ENCODE measurements around the gene MRPL23.

MRPL23 gene

DNA sequence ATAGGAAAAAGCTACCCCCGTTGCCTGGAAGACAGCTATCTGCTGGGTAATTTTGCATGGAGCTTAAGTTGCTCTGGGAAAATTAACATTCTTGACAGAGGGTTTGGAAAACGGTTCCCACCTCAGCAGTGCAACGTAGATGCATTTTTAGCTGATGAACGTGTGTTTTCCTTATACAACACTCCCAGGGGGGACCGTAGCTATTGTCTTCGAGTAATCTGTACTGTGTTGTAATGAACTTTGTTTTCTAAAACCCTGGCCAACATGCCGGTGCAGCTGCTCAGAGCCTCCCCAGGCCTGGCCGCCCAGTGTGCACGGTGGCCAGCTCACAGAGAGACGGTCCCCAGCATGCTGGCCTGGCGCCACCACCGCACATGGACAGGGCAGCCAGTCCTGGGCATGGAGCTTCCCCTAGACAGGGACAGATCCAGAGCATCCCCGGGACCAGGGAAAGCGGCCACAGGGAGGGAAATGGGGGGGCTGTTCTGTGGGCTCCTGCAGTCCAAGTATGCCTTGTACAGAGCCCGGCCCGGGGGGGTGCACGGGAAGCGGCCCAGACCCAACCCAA lies 25.5 kb upstream of the MRPL23 start:
- no peak for DNase-seq

DNA sequence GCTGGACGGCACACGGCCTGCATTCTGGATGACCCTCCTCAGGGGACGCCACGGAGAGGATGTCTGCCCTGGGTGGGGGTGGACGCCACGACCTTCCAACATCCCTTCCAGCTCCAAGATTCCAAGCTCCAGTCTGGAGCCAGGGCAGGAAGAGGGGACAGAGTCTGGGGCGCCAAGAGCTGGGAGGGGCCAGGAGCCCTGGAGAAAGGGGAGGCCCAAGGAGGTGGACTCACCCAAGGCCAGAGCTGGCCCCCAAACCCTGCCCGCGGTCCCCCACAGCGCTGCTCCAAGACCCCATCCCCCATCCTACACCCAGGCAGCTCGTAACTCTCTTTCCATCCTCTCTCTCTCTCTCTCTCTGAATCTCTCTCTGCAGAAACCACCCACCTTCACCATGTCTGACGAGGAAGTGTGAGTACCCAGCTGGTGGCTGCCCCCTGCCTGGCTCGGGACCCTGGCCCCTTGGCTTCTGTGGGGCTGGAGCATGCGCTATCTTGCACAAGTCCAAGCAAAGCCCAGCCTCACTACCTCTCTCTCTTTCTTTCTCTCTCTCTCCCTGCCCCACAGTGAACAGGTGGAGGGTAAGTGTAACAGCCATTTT lies 24.6 kb upstream of the MRPL23 start:
- no peak for DNase-seq

- DNase-seq: no peak
Measured at GRCh38 chr11:1923201-1923956, 23.8 kb upstream of the MRPL23 start.

DNA sequence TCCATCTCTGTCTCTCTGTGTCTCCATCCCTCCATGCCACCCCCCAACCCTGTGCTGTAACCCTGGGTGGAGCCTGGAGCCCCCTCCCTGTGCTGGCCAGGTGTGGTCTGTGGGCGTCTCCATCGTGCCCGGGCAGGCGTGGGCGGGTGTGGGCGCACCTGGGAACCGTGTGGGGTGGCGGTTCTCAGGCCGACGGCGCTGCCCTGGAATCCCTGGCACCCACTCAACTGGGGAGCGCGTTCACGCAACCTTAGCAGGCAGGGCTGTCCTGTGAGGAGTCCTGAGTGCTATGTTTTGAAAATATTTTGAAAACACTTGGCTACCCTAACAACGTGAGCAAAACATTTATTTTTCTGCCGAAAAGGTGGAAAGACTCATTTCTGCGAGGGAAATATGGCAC lies 23.0 kb upstream of the MRPL23 start:
- DNase-seq: no peak

GRCh38 chr11:1924646-1925372 lies 22.3 kb upstream of the MRPL23 start:
- DNase-seq: no peak

- no peak for DNase-seq
Measured at GRCh38 chr11:1925373-1926155, 21.6 kb upstream of the MRPL23 start.

DNA sequence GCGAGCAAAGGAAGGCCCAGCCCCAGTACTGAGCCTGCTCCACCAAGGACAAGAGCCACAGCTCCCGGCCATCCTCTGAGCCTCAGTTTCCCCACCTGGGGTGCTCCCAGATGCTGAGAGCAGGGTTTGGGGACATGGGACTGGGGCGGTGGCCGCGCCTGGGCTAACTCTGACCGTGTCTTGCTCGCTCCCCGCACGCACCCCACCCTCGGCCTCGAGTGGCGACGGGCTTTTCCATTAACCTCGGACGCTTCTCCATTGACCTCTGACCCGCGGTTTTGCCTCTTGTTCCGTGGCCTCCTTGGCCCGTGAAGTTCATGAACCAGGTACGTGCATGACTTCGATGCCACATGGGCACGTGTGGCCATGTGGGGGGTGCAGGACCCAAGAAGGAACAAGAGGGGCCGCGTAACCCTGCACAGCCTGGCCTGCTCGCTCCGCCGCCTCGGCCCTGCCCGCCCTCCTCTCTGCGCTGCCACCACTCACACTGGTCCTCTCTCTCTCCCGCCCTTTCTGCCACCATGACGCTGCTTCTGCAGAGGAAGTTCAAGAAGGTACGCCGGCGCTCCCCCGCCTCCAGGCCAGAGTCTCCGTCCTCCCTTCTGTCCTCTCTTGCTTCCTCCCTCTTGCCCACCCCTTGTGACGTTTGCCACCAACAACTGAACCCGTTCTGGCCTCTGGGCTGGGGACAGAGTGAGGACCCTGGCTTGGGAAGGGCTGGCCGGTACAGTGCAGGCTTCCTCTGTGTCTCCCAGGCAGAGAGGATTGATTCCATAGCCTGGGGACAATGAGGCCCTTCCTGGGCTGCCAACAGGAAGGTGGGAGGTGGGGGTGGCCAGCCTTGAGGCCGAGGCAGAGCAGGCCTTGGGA lies 20.7 kb upstream of the MRPL23 start:
- DNase-seq: no peak

DNA sequence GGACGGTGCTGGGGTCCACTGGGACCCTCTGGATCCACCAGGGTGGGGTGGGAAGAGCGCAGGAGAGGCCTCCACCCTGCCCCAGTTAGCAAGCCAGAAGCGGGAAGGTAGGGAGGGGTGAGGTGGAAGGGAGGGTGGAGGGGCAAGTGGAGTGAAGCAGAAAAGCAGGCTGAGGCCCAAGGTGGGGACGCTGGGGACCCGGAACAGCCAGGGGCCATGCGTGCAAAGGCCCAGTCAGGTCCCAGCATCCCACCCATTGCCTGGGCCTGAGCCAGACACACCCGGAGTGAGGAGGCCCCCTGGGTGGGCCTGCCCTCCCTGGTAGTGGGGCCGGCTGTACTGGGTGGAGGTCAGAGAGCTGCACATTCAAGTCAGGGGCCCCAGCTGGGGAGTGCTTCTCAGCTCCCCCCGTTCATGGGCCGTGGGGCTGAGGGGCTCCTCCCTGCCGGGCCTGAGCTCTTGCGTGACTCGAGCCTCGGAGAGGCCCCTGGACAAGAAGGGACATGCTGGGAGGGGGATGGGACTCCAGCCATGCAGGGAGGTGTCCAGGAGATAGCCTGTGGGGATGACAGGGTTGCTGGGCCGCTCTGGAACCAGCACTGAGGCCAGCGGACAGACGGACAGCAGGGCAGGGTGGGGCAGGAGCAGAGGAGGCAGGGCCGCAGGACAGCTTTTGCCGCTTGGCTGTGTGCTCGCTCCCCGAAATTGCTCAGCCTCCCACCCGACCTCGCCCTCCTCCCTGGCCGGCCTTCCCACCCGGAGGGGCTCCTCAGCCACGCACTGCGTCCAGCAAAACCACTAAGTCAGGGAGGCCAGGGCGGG lies 19.9 kb upstream of the MRPL23 start:
- DNase-seq: peak; percentile 14

- peak; percentile 13 for DNase-seq
Measured at GRCh38 chr11:1927848-1928469, 19.2 kb upstream of the MRPL23 start.

DNA sequence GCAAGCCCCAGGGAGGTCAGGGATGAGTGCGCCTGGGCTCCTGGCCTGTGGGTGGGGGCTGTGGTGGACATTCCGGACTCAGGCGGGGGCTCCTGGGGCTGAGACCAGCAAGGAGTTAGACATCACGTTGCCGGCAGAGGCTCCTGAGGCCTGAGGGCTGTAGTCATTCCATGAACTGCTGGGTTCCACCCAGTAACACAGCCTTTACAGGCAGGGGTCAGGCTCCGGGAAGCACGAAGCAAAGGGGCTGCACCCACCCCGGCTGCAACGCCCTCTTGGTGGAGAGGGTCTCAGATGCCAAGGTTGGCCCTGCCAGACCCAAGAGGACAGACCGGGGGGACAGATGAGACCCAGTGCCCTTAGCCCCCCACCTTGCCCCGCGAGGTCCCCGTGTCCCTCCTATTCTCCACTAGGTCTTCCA lies 18.7 kb upstream of the MRPL23 start:
- peak; percentile 16 for DNase-seq

DNA sequence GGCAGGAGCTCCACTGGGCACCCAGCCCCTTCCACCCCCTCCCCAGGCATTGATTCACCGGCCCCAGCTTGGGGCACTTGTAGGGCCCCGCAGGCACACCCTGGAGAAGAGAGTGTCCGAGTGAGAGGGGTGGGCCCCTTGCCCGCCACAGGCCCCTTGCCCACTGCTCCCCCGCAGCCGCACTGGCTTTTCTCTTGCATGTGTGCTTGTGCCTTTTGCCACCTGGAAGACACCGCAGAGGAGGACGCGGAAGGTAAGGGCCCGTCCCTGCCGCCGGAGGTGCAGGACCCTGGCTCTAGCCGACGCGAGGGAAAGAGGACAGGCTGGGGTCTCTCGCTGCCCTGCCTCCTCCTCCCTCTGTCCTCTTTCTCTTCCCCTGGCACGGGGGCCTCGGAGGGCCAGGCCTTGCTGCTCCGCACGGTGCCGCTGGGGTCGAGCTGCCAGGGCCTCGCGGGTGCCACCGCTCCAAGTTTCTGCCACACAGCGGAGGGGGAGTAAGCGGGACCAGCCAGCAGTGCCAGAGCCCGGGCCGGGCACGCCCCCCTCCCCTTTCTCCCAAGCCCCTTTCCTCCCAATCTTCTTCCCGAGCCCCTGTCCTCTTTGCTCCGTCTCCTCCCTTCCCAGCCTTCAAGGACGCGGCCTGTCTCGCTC lies 18.1 kb upstream of the MRPL23 start:
- peak; percentile 12 for DNase-seq

- peak; percentile 14 for DNase-seq
Measured at GRCh38 chr11:1929621-1930461, 17.3 kb upstream of the MRPL23 start.

DNA sequence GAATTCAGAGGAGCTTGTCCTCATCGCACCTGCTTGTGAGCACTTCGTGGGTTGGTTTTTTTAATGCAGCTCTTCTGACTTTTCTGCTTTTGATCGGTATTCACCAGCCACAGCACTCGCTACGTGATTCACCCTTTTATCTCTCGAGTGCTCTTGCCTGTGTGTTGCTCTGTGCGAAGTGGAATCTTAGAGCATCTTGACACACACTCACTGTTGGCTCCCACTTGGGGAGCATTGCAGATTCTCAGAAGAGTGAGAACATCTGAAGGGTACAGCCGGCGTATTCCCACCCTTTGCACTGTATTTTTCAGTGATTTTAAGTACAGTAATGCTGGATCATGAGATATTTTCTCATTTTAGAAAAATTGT lies 16.7 kb upstream of the MRPL23 start:
- no peak for DNase-seq

DNA sequence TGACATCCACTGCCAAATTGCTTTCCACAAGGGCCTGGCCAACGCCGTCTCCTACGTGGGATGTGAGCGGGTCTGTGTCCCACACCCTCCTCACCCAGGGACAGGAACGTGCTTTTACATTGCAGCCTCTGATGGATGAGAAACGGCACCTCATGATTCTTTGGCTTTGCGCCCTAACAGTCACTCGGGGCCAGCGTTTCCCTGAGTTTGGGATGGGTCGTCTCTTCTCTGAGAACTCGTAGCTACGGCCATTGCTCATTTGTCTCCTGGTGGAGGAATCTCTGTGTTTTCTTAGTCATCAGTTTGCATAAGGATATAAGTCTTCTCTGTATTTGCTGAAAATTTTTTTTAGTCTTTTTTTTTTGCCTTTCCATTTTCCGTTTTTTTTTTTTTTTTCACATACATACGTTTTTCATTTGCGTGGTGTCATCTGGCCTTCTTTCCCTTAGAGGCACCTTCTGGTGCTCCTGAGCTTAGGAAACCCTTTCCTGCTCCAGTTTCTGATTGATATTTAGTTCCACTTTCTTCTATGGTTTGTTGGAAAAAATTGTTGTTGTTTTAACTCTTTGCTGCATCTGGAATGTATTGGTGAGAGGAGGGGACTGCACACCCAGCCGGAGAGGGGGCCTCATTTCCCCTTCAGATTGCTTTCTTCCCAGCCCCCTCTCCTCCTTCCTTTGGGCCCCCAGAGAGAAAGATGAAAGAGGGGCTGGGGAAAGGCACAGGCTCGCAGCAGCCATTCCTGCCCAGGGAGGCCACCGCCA lies 15.6 kb upstream of the MRPL23 start:
- DNase-seq: peak; percentile 14

DNA sequence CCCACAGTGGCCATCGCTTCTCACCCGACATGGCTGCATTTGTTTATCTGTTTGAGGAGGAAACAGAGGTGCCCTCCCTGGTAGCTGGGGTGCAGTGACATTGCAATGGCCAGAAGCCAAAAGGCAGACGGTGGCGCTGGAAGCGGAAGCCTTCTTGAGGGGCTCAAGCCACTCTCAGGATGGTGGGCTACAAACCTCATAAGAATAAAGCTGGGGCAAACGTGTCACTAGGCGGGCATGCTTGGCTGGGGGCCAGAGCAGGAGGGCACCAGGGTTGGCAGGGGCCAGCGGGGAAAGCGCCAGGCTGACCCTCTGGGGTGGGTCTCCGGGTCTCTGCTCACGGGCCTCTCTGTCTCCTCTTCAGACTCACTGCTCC lies 15.0 kb upstream of the MRPL23 start:
- peak; percentile 1 for DNase-seq

DNA sequence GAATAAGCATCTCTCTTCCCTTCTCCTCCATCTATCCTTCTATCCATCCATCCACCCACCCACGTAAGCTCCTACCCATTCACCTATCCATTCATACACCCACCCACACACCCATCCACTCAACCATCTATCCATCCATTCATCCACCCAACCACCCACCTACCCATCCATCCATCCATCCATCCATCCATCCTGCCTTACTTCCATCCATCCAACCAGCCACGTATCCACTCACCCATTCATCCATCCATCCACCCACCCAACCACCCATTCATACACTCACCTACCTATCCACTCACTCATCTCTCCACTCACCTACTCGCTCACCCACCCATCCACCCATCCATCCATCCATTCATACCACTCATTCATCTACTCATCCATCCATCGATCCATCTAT lies 14.5 kb upstream of the MRPL23 start:
- DNase-seq: no peak

DNA sequence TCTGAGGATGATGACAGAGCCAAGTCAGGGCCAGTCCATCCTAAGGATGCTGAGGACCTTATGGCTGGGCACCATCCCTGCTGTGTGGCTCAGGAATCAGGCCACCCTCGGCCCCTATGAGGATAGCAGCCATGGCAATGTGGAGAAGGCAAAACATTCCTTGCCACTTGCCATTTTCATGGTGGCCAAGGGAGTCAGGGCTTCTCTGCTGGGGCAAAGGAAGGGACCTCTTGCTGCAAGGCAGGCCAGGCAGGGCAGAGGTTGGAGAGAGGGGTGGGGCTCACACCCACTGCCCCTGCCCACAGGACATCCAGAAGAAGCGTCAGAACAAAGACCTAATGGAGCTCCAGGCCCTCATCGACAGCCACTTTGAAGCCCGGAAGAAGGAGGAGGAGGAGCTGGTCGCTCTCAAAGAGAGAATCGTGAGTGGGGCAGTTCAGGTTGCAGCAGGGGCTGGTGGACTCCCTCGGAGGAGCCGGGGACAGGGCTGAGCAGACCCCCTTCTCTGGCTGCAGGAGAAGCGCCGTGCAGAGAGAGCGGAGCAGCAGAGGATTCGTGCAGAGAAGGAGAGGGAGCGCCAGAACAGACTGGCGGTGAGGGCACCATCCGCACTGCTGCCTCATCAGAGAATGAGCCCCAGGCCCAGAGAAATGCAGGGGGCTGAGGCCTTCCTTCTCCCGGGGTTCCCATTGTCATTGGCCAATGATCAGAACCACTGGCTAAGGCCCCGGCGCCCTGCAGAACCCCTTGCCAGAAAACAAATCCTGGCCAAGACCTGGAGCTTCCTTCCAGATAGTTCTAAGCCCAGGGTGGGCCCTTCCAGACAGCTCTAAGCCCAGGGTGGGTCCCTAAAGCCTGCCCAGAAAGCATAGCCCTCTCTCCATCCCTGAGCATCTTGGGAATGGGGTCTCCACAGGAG lies 13.5 kb upstream of the MRPL23 start:
- DNase-seq: peak; percentile 6
